Right ventricle myocardium superior (tissue), 1 donor: ENCODE measurements around the gene NEGR1. TPM values are rescaled to one million over a fixed set of nuclear protein-coding genes. Genes with fewer than 3 reads are reported as not detected.

Experiments used
- ATAC-seq: fragments of 200-7000 bp; cut with Tn5 transposase; one replicate; pipeline ENCODE4 v1.9.1; 2020; ENCODE audit warnings: mild to moderate bottlenecking; ENCODE audit not compliant: poor library complexity
- DNase-seq: peaks from one replicate; pipeline ENCODE4 v3.0.0-alpha.2; 2020
- intact Hi-C: fragments of 100-400 bp; cut with DNase I; formaldehyde crosslinking; loops from one replicate; pipeline ENCODE4 v1.11.2; 2022
- total RNA-seq: library from RNA; stranded (reverse); fragmentation: NEBNext Ultra II Directional; extraction: Animal tissue kit (Norgen Biotek cat#: 25700); gene quantifications from one replicate; pipeline ENCODE4 v1.2.1, GENCODE V29; 2021
- donor health status: DM: no; HTN: yes; CAD: no; lungs with severe emphysema.

NEGR1 gene
- total RNA-seq, 1 donor from 2014 or later, result 15.7 TPM

- intact Hi-C loops, result no loop called here
- ATAC-seq (no peak), DNase-seq (no peak)
Measured at GRCh38 chr1:71781450-71781849, 500.9 kb downstream of the NEGR1 start.

- ATAC-seq, result no peak
- no peak for DNase-seq
- intact Hi-C loops, result no loop called here
Measured at GRCh38 chr1:71780681-71781080, 501.7 kb downstream of the NEGR1 start.

GRCh38 chr1:71778940-71779339 lies 503.4 kb downstream of the NEGR1 start:
- ATAC-seq (no peak), DNase-seq (no peak)
- intact Hi-C loops, result no loop called here

- DNase-seq (no peak), ATAC-seq (peak; percentile 60)
- intact Hi-C loops, result no loop called here
Measured at GRCh38 chr1:71777094-71777493, 505.2 kb downstream of the NEGR1 start.

GRCh38 chr1:71774705-71775104 lies 507.6 kb downstream of the NEGR1 start:
- intact Hi-C loops, result no loop called here
- DNase-seq, result no peak
- ATAC-seq, result no peak

- ATAC-seq, result no peak
- no peak for DNase-seq
- intact Hi-C loops, result no loop called here
Measured at GRCh38 chr1:71770121-71770520, 512.2 kb downstream of the NEGR1 start.

GRCh38 chr1:71766748-71767147 lies 515.6 kb downstream of the NEGR1 start:
- intact Hi-C loops, result no loop called here
- ATAC-seq (no peak), DNase-seq (no peak)

GRCh38 chr1:71762514-71763255 lies 519.7 kb downstream of the NEGR1 start:
- DNase-seq, result no peak
- intact Hi-C loops, result no loop called here
- ATAC-seq, result no peak

GRCh38 chr1:71755441-71755840 lies 526.9 kb downstream of the NEGR1 start:
- intact Hi-C loops, result no loop called here
- no peak for ATAC-seq
- DNase-seq, result no peak

GRCh38 chr1:71753746-71754145 lies 528.6 kb downstream of the NEGR1 start:
- intact Hi-C loops, result no loop called here

GRCh38 chr1:71745326-71745725 lies 537.0 kb downstream of the NEGR1 start:
- ATAC-seq, result no peak
- intact Hi-C loops, result no loop called here

More at GRCh38 chr1:71753746-71754145, 528.6 kb downstream of the NEGR1 start:
- DNase-seq (no peak), ATAC-seq (no peak)

GRCh38 chr1:71743862-71744261 lies 538.5 kb downstream of the NEGR1 start:
- ATAC-seq, result no peak
- DNase-seq, result no peak
- intact Hi-C loops, result no loop called here

More at GRCh38 chr1:71745326-71745725, 537.0 kb downstream of the NEGR1 start:
- DNase-seq, result no peak

GRCh38 chr1:71738910-71739309 lies 543.4 kb downstream of the NEGR1 start:
- DNase-seq, result no peak

GRCh38 chr1:71738256-71738655 lies 544.1 kb downstream of the NEGR1 start:
- ATAC-seq (no peak), DNase-seq (no peak)
- intact Hi-C loops, result no loop called here

More at GRCh38 chr1:71738910-71739309, 543.4 kb downstream of the NEGR1 start:
- no peak for ATAC-seq
- intact Hi-C loops, result no loop called here

- no peak for DNase-seq
- no peak for ATAC-seq
- intact Hi-C loops, result no loop called here
Measured at GRCh38 chr1:71737768-71738167, 544.6 kb downstream of the NEGR1 start.

GRCh38 chr1:71733121-71733520 lies 549.2 kb downstream of the NEGR1 start:
- DNase-seq (no peak), ATAC-seq (no peak)
- intact Hi-C loops, result no loop called here

- DNase-seq (no peak), ATAC-seq (no peak)
- intact Hi-C loops, result no loop called here
Measured at GRCh38 chr1:71721532-71721931, 560.8 kb downstream of the NEGR1 start.

- DNase-seq (no peak), ATAC-seq (no peak)
- intact Hi-C loops, result no loop called here
Measured at GRCh38 chr1:71719330-71719729, 563.0 kb downstream of the NEGR1 start.

- ATAC-seq, result no peak
- DNase-seq, result no peak
- intact Hi-C loops, result no loop called here
Measured at GRCh38 chr1:71717186-71717585, 565.2 kb downstream of the NEGR1 start.

- intact Hi-C loops, result no loop called here
- no peak for ATAC-seq
Measured at GRCh38 chr1:71711456-71711855, 570.9 kb downstream of the NEGR1 start.

More at GRCh38 chr1:71711456-71711855, 570.9 kb downstream of the NEGR1 start:
- DNase-seq, result no peak
